Activated CD8-positive, alpha-beta T cell treated with anti-CD3 and anti-CD28 coated beads for 36 hours (primary cell): Measurements from ENCODE around the gene DCC. TPM values are rescaled to one million over a fixed set of nuclear protein-coding genes. Genes with fewer than 3 reads are reported as not detected.

ENCODE experiments used
- ATAC-seq: fragments of 200-7000 bp; cut with Tn5 transposase; one replicate; pipeline ENCODE4 v1.10.0; 2021; ENCODE audit warnings: mild to moderate bottlenecking, moderate library complexity
- CTCF ChIA-PET: fragments of 350-600 bp; sonication (Branson Sonifier 250); formaldehyde crosslinking; loops from one replicate; lab custom pipeline; 2021; ENCODE audit warnings: antibody characterized with exemption; lab: Charles Lee
- POLR2A ChIA-PET: fragments of 350-600 bp; sonication (Branson Sonifier 250); formaldehyde crosslinking; loops from one replicate; lab custom pipeline; 2021; ENCODE audit warnings: antibody characterized with exemption; lab: Charles Lee
- DNase-seq: peaks from one replicate; pipeline ENCODE4 v3.0.0-alpha.2; 2020
- H3K27ac Mint-ChIP-seq: one replicate; pipeline ENCODE4 v1.8.0; 2021; ENCODE audit warnings: mild to moderate bottlenecking, mixed read lengths
- H3K27me3 Mint-ChIP-seq: one replicate; pipeline ENCODE4 v1.8.0; 2021; ENCODE audit warnings: mixed read lengths
- H3K36me3 Mint-ChIP-seq: one replicate; pipeline ENCODE4 v1.8.0; 2021; ENCODE audit warnings: low read depth, mixed read lengths
- H3K4me1 Mint-ChIP-seq: one replicate; pipeline ENCODE4 v1.8.0; 2021; ENCODE audit warnings: low read depth, mixed read lengths
- H3K4me3 Mint-ChIP-seq: one replicate; pipeline ENCODE4 v1.8.0; 2021; ENCODE audit warnings: mild to moderate bottlenecking, moderate library complexity, mixed read lengths
- H3K9me3 Mint-ChIP-seq: one replicate; pipeline ENCODE4 v1.8.0; 2021; ENCODE audit warnings: mixed read lengths
- CTCF ChIP-seq: fragments of 200-600 bp; IDR thresholded peaks from one replicate; pipeline ENCODE4 v1.8.0; 2022; ENCODE audit warnings: antibody characterized with exemption, mild to moderate bottlenecking
- intact Hi-C: fragments of 100-400 bp; cut with micrococcal nuclease; formaldehyde crosslinking; loops from one replicate; pipeline ENCODE4 v1.10.0; 2022
- total RNA-seq, 2 experiments: library from RNA; stranded (reverse); gene quantifications; one replicate each; pipeline ENCODE4 v1.2.3, GENCODE V29; 2021

The DCC gene
- total RNA-seq, 2 experiments from 2014 or later: not detected

GRCh38 chr18:53322163-53322562 is 982.2 kb downstream of the DCC start:
- no peaks in the 10 kb centered on the region for H3K4me1 Mint-ChIP-seq
- no peak overlapping the region for H3K27ac Mint-ChIP-seq
- H3K9me3 Mint-ChIP-seq: peaks cover 7% of the 10 kb centered on the region
- no peak overlapping the region for H3K4me3 Mint-ChIP-seq
- no peaks in the 10 kb centered on the region for H3K36me3 Mint-ChIP-seq
- ChIA-PET POLR2A (no interaction called here), CTCF (no interaction called here)
- TF ChIP-seq CTCF: no peak
- no peaks in the 10 kb centered on the region for H3K27me3 Mint-ChIP-seq
- intact Hi-C loops: no loop called here
- DNase-seq (no peak), ATAC-seq (no peak)

GRCh38 chr18:53324353-53324752 is 984.4 kb downstream of the DCC start:
- intact Hi-C loops: no loop called here
- H3K36me3 Mint-ChIP-seq: no peaks in the 10 kb centered on the region
- no peak for ATAC-seq
- TF ChIP-seq CTCF: no peak
- no peak overlapping the region for H3K27ac Mint-ChIP-seq
- H3K4me3 Mint-ChIP-seq: no peak overlapping the region
- POLR2A ChIA-PET: no interaction called here
- DNase-seq: no peak
- H3K4me1 Mint-ChIP-seq: no peaks in the 10 kb centered on the region
- H3K27me3 Mint-ChIP-seq: no peaks in the 10 kb centered on the region
- CTCF ChIA-PET: no interaction called here
- no peaks in the 10 kb centered on the region for H3K9me3 Mint-ChIP-seq

- H3K36me3 Mint-ChIP-seq: no peaks in the 10 kb centered on the region
- no peak for TF ChIP-seq CTCF
- DNase-seq: no peak
- POLR2A ChIA-PET: no interaction called here
- intact Hi-C loops: no loop called here
- CTCF ChIA-PET: no interaction called here
- no peaks in the 10 kb centered on the region for H3K4me1 Mint-ChIP-seq
- no peaks in the 10 kb centered on the region for H3K27me3 Mint-ChIP-seq
- no peak overlapping the region for H3K4me3 Mint-ChIP-seq
- no peak overlapping the region for H3K27ac Mint-ChIP-seq
- no peak for ATAC-seq
- peaks cover 2% of the 10 kb centered on the region for H3K9me3 Mint-ChIP-seq
Observed at GRCh38 chr18:53360501-53361443, 1020.8 kb downstream of the DCC start.

GRCh38 chr18:53375621-53376020 is 1035.6 kb downstream of the DCC start:
- no peak for TF ChIP-seq CTCF
- no peak for ATAC-seq
- intact Hi-C loops: no loop called here
- H3K4me3 Mint-ChIP-seq: no peak overlapping the region
- CTCF ChIA-PET: no interaction called here
- no peak overlapping the region for H3K27ac Mint-ChIP-seq
- no peaks in the 10 kb centered on the region for H3K4me1 Mint-ChIP-seq
- H3K9me3 Mint-ChIP-seq: peaks cover 5% of the 10 kb centered on the region
- H3K27me3 Mint-ChIP-seq: no peaks in the 10 kb centered on the region
- POLR2A ChIA-PET: no interaction called here
- no peak for DNase-seq
- no peaks in the 10 kb centered on the region for H3K36me3 Mint-ChIP-seq

GRCh38 chr18:53380063-53380639 is 1040.2 kb downstream of the DCC start:
- intact Hi-C loops: no loop called here
- DNase-seq (no peak), ATAC-seq (no peak)
- Mint-ChIP-seq H3K27ac (no peak overlapping the region), H3K36me3 (no peaks in the 10 kb centered on the region), H3K9me3 (peaks cover under 1% of the 10 kb centered on the region), H3K4me1 (no peaks in the 10 kb centered on the region), H3K27me3 (no peaks in the 10 kb centered on the region), H3K4me3 (no peak overlapping the region)
- CTCF ChIA-PET: interaction anchor here (1.0 kb wide), 1 partner anchor 89 kb away, joined by 4 read pairs; no protein-coding TSS in a partner anchor
- POLR2A ChIA-PET: no interaction called here
- TF ChIP-seq CTCF: peak; percentile 45
